ENCODE measurements around the gene TTC33. TPM values are rescaled to one million over a fixed set of nuclear protein-coding genes. Genes with fewer than 3 reads are reported as not detected.
"Not testable (repeated sequence)": the region's sequence is repeated elsewhere in the genome, so short reads cannot be mapped to it uniquely, and the experiment has no call there.

The TTC33 gene
- total and polyA plus RNA-seq, 7 donors, result 11.0 to 38.5 (median 25.3) TPM

- intact Hi-C loops (cut with DNase I), result no loop called here
- TF ChIP-seq CTCF (IDR thresholded peaks at IDR 0.05), result no peak
- Histone ChIP-seq H3K4me3 (no peak overlapping the region), H3K27ac (no peak overlapping the region), H3K9me3 (no peaks in the 10 kb centered on the region), H3K27me3 (ENCODE audit: insufficient read depth in 3 of 3, low read length in 2 of 3) (no peaks in the 10 kb centered on the region), H3K36me3 (ENCODE audit: insufficient read depth in 1 of 2, low read depth in 1 of 2) (no peaks in the 10 kb centered on the region), H3K4me1 (no peaks in the 10 kb centered on the region)
- DNase-seq (no peak), ATAC-seq (no peak)
- 91 to 98% (median 93%) methylated on average over 3 of the region's 3 CpGs for WGBS, 3 donors
These were observed 104.6 kb downstream of the TTC33 start for GRCh38 chr5:40651201-40651600.

GRCh38 chr5:40649463-40650030, 106.2 kb downstream of the TTC33 start:
- no peaks in the 10 kb centered on the region for H3K4me1 ChIP-seq
- no peak overlapping the region for H3K4me3 ChIP-seq
- intact Hi-C loops (cut with DNase I), result no loop called here
- ATAC-seq, result no peak
- 46 to 63% (median 50%) methylated on average over 4 of the region's 4 CpGs for WGBS, 3 donors
- H3K36me3 ChIP-seq (ENCODE audit: insufficient read depth in 1 of 2, low read depth in 1 of 2), result no peaks in the 10 kb centered on the region
- no peak overlapping the region for H3K27ac ChIP-seq
- no peak for DNase-seq
- no peaks in the 10 kb centered on the region for H3K27me3 ChIP-seq (ENCODE audit: insufficient read depth in 3 of 3, low read length in 2 of 3)
- no peak for TF ChIP-seq CTCF (IDR thresholded peaks at IDR 0.05)
- H3K9me3 ChIP-seq, result no peaks in the 10 kb centered on the region

- Histone ChIP-seq H3K4me1 (no peaks in the 10 kb centered on the region), H3K36me3 (ENCODE audit: insufficient read depth in 1 of 2, low read depth in 1 of 2) (no peaks in the 10 kb centered on the region), H3K27me3 (ENCODE audit: insufficient read depth in 3 of 3, low read length in 2 of 3) (no peaks in the 10 kb centered on the region), H3K27ac (no peak overlapping the region), H3K4me3 (no peak overlapping the region), H3K9me3 (no peaks in the 10 kb centered on the region)
- no peak for TF ChIP-seq CTCF (IDR thresholded peaks at IDR 0.05)
- WGBS, 3 donors, result 89 to 91% (median 90%) methylated on average over 1 of the region's 1 CpG
- ATAC-seq, result no peak
- no peak for DNase-seq
- intact Hi-C loops (cut with DNase I), result no loop called here
These were observed 107.6 kb downstream of the TTC33 start for GRCh38 chr5:40648150-40648549.

- H3K4me3 ChIP-seq, result no peak overlapping the region
- H3K27ac ChIP-seq, result no peak overlapping the region
- no peaks in the 10 kb centered on the region for H3K9me3 ChIP-seq
- WGBS, 3 donors, result 51 to 62% (median 61%) methylated on average over 3 of the region's 3 CpGs
- no peak for DNase-seq
- H3K36me3 ChIP-seq (ENCODE audit: insufficient read depth in 1 of 2, low read depth in 1 of 2), result no peaks in the 10 kb centered on the region
- H3K4me1 ChIP-seq, result no peaks in the 10 kb centered on the region
- no peaks in the 10 kb centered on the region for H3K27me3 ChIP-seq (ENCODE audit: insufficient read depth in 3 of 3, low read length in 2 of 3)
- intact Hi-C loops (cut with DNase I), result no loop called here
- ATAC-seq, result no peak
- TF ChIP-seq CTCF (IDR thresholded peaks at IDR 0.05), result no peak
These were observed 109.5 kb downstream of the TTC33 start for GRCh38 chr5:40646266-40646665.

GRCh38 chr5:40639531-40639930, 116.2 kb downstream of the TTC33 start:
- H3K4me3 ChIP-seq; H3K4me1 ChIP-seq; ATAC-seq; H3K27me3 ChIP-seq (ENCODE audit: insufficient read depth in 3 of 3, low read length in 2 of 3); H3K9me3 ChIP-seq; DNase-seq; H3K36me3 ChIP-seq (ENCODE audit: insufficient read depth in 1 of 2, low read depth in 1 of 2); H3K27ac ChIP-seq; intact Hi-C loops (cut with DNase I): not testable (repeated sequence)
- WGBS, 3 donors, result 96 to 97% (median 96%) methylated on average over 1 of the region's 1 CpG

Measured in psoas muscle (tissue), 8 donors.